GM21717 (cell line): ENCODE results near the gene COL27A1.

Experiments
- ATAC-seq: cut with Tn5 transposase; IDR thresholded peaks from one replicate; pipeline ENCODE4 v1.9.1; 2021; ENCODE audit warnings: mild to moderate bottlenecking, moderate library complexity; ENCODE audit not compliant: unreplicated experiment

The COL27A1 gene

DNA sequence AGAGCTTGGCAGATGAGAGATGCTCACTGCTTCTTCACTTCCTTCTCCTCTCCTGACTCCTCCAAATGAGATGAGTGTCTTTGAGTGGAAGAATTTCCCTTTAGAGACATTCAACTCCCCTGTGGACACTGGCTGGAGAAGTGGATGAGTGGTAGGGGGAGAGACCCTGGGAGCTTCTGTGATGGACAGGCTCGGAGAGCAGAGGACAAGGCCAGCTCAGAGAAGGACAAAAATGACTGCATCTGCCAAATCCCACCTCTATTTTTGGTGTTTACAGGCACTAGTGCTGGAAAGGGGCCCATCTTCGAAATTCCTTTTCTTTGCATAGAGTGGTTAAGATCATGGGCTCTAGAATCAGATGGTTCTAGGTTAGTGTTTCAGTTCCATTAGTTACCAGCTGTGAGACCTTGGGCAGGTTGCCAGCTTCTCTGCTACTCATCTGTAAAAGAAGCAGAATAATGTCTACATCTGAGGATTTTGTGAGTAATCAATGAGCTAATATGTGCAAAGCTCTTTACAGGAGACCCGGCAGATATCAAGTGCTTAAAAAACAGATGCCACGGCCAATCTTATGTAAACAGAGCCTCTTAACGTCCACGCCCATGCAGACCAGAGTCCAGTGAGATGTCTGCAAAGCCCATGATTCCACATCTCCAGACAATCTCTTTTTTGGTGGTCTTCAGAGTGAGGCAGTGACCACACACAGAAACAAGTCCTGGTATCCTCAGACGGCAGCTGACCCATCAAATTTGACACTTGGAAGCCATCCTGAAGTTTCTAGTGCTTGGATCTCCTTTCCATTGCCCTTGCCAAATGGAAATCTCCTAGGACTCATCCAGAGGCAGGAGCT is 13.6 kb upstream of the COL27A1 start:
- ATAC-seq, result no peak

DNA sequence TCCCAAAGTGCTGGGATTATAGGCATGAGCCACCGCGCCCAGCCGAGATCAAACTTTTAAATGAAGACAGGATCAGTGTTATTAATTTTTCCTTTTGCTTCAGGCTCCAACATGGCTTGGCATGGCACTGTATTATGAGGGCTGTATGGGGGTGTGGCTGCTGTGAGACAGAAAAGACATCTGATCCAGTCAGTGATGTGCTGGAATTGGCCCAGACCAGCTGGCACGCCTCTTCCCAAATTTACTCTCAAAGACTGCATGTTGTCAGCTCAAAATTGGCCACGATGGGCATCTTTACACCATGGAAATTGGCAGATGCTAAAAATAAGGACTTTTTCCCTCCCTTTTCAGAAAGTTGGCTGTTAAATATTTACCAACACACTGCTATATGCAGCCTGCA is 12.1 kb upstream of the COL27A1 start:
- no peak for ATAC-seq

DNA sequence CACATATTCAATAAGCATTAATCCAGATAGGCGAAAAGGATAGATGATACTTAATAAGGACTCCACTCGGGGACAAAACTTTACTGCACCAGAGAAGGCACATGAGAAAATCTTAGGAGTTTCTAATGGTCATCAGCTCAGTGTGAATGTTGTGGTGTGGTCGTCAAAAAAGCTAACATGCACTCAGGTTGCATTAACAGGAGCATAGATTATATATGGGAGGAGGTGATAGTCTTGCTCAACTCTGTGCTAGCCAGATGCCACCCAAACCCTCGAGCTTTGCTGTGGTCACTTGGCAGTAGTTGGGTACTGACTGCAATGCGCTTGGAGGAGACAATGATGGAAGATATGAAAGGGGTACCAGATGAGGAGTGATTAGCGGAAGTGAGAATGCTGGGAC is 8.6 kb upstream of the COL27A1 start:
- ATAC-seq, result no peak

DNA sequence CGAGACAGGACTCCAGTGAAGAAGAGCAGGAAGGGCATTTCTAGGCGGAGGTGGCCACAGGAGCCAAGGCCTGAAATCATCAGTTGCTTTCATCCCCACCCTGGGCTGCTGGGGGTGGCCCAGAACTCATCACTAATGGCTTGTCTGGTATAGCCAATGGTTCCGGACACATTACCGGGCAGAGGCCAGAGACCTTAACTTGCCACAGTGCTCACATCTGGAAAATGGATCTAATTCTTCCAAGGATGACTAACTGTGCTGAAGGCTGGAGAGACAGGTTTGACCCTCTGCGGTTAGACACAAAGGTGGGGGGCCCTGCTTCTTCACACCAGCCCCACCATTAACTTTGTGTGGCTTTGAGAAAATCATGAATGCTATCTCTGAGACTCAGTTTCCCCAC is 6.2 kb upstream of the COL27A1 start:
- ATAC-seq, result no peak

DNA sequence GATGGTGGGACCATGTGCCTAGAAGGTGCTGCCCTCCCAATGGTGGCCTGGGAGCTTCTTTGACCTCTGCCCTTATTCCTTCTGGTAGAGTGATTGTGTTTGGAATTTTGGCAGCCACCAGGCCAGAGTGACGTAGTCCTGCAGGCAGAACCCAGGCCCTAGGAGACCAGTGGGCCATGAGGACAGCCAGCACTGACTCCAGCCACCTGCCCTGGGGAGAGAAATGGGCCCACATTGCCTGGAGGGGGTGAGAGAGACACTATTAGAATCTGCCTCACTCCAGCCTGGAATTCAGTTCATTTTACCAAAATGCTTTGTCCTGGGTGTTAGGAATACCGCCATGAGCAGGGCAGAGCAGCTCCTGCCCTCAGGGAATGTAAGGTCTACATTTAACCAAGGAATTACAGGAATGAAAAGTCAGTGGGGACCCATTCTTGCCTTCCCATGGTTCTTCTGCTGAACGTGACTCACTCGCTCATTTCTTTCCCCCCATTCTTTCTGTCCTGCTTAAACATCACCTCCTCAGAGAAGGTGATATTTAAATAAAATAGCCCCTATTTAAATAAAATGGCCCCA is 5.5 kb upstream of the COL27A1 start:
- ATAC-seq, result no peak

DNA sequence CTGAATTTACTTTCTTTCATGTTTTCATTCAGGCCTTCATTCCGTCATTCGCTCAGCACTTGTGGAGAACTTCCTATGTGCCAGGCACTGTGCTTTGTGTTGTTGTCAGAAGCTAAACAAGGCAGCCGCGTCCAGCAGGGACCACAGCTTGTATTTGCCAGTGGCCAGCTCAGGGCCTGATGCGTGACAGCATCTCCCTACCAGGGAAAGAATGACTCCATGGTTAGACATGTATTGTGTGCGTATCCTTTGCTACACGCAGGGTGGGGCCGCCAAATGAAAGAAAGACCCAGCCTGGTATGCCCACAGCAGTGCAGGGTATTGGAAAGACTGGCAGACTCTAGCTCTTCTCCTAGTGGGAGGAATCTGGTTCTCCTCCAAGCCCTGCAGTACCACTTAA is 4.7 kb upstream of the COL27A1 start:
- ATAC-seq, result no peak

DNA sequence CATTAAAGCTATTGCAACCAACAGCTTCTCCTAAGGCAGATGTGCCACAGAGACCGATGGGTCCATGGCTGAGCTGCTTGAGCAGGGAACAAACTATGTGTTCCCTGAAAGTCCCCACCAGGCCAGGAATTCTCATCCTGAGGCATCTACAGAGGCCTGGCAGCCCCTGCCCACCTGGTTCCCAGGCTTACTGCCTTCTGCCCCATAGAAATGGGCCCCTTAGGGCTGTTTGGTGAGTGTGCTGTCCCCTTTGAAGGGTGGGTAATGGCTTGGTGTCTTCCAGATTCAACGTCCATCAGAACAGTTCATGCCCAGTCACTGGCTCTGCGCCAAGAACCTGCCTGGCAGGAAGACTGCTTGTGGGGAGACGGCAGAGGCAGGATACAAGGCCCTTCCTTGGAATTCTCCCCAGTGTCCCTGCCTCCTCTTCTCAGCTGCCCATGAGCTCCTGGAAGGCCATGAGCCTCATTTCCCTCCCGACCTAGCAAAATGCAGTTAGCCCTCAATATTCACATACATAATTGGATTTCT is 3.8 kb upstream of the COL27A1 start:
- ATAC-seq, result no peak

DNA sequence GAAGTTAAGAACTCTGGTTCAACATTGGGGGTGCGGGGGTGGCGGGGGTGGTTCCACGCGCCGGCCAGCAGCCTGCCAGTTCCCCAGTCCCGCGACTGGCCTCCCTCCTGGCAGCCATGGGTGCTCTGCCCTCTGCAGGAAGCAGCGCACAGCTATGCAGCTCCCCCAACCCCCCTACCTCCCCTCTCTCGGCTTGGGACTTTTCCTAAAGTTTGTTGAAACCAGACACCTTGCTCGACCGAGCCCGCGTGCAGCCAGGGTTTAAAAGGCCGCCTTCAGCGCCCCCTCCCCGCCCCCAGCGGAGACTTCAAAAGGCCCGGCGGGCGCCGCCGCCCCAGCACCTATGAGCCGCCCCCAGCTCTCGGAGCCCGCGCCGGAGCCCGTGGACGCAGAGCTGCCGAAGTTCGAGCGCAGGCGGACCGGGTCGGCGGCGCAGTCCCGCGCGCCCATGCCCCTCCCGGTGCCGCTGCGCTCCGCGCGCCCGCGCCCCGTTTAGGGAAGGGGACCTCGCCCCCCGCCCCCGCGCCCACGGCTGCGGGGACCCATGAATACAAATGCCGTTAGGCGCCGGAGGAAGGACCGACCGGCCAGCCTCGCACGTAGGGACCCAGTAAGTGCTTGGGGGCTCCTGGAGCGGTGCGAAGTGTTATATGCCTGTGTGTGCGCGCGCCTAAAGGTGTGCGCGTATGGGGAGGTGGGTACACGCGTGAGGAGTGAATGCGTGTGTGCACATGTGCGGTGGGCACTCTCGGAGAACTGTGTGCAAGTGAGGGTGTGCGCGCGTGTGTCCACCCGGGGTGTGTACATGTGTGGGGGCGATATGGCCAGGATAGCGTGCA is 1.4 kb upstream of the COL27A1 start:
- no peak for ATAC-seq

DNA sequence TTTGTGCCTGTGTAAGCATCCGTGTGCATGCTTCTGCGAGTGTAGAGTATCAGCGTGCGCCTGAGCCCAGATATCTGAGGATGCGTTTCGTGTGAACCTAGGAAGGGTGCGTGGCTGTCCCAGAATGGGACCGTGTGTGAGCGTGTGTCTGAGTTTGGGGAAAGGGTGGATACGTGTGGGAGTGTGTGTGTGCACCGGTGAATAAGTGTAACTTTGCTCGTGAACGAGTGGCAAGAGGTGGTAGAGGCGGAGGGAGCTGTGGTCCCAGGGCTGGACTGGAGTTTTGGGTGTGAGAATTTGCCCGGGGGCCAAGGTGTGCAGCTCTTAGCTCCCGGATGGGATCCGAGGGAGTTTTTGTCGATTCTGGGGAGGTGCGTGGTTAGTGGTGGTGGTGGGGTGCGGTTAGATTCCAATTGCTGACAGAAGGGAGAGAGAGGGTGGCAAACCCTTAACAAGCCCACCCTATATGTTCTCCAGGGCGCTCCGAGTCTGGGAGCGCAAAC is 686 bp upstream of the COL27A1 start:
- ATAC-seq, result no peak

DNA sequence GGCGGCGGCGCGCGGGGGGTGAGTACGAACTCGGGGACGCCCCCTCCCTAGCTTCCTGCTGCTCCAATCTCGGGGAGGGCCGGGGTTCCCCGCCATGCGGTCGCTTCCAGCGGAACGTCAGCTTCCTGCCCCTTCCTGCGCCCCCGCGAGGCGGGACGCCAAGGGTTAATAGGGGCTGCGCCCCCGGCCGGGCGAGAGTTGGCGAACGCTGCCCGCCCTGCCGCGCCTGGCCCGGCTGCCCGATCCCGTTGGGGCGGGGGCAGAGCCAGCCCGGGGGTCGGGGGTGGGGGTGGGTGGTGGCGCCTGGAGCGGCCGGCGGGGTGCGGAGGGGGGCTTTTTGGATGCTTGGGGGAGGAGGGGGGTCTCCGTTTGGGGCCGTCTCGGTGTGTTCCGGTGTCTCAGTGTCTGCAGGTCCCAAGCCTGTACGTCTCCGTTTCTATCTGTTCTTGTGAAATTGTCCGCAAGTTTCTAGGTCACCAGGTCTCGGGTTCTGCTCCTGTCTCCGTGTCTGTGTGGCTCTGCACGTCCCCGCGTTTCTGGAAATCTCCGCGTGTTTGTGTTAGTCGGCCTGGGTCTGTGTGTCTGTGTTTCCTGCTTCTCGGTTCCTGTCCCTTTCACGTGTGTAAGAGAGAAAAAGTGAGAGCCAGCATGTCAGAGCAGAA is 789 bp downstream of the COL27A1 start:
- ATAC-seq, result no peak

DNA sequence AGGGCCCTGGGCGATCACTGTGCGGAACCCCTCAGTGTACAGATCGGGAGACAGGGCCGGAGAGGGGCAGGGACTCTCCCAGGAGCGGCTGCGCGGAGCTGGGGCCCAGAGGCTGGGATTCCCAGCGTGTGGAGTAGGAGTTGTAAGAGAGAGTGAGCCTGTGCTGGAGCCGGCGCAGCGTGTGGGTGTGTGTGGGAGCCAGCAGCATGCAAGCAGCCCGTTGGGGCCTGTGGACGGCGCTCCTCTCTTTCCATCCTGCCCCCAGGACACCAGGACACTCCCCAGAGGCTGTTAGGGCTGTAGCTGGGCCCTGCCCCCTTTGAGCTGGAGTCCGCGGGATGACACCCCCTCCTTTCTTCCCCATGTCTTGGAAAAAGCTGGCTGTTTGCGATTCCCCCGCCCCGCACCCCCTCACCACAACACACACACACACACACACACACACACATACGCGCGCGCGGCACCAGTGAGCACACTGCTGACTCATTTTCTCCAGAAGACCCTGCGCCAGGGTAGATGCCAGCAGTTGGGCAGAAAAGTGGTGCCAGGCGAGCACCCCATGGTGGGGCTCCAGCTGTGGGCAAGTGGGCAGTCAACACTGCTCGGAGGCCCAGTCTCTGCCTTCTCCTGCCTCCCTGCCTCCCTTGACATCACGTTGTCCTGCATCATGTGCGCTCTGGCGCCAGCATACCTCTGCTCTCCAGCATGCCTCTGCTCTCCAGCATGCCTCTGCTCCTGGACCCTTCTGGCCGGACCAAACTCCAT is 1.5 kb downstream of the COL27A1 start:
- ATAC-seq, result no peak

DNA sequence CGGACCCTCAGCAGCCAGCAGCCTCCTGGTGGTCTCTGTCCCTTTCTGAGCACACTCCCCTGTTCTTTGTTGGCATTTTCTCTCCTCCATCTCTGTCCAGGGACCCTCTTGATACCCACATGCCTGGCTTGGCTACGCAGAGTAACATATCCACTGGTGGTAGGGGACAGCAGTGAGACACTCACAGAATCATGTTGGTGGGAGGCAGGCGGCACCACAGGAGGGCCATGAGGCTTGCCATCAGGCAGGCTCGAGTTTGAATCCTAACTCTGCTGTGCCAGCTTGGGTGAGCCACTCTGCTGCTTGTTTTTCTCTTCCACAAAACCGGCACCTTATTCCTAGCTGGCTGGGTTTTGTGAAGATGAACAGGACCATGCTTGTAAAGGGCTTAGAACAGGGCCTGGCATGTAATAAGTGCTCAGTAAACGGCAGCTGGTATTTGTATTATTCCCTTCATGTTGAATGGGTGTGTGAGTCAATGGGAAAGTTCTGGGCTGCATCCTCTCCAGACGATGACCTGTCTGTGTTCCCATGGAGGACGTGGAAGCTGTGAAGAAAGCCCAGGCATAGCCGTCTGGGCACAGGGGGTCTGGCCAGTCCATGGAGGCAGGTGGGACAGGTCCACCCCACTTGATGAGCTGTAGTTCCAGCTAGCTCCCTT is 2.3 kb downstream of the COL27A1 start:
- no peak for ATAC-seq

DNA sequence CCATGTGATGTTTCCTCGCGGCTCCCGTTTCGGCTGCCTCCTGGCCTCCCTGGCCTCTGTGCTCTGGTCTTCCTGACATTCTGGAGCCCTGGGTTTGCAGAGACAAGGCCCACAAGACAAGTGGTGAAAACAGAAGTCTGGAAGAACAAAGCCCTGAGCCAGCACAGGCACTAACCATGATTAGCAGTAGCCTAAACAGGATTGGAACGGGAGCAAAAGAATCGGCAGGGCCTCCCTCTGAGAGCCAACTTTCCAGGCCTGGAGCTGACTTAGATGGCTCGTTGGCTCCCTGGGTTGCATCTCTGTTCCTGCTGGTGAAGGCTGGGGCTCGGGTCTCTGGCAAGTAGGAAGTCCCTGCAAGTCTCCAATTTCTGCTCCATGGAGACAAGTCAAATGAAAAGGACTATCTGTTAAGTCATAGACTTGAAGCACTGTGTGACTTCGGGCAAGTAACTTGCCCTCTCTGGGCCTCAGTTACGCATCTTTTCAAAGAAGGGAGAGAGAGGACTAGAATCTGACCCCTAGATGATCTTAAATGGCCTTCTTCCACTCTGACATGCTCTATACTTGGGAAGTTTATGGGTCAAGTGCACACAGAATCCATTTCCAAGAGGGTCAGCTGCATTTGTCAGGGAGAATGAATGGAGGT is 3.3 kb downstream of the COL27A1 start:
- ATAC-seq, result no peak

DNA sequence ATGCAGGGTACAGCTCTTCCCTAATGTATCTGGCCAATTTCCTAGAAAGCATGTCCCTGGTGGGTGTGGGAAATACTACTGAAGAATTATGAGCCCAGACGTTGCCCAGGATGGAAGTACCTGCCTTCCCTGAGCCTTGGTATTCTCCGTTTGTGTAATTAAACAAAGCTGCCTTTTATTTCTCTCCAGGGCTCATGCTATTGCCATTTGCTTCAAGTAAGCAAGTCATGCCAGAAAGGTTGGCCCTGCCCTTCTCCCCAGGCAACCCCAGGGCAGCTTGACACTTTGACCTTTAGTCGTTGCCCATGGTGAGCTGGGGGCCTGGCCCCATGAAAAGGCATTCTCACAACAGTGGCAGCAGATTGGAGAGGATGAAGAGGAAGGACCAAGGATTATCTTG is 4.4 kb downstream of the COL27A1 start:
- ATAC-seq, result no peak

DNA sequence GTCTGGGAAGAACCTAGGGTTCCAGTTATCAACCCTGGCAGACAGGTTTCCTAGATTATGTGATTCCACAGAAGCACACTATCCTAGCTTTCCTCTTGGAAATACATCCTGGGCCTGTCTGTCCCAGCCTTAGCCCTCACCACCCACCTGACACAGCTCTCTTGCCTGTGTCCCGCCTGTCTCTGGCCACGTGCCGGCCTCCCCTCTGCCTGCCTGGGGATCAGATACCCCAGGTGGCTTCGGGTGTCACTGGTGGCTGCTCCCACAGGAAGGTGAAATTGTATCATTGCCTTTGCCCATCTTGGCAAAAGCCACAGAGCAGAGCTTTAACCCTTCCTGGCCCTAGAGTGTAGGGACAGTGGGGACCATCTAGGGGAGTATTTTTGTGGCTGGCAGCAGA is 6.2 kb downstream of the COL27A1 start:
- ATAC-seq, result no peak

DNA sequence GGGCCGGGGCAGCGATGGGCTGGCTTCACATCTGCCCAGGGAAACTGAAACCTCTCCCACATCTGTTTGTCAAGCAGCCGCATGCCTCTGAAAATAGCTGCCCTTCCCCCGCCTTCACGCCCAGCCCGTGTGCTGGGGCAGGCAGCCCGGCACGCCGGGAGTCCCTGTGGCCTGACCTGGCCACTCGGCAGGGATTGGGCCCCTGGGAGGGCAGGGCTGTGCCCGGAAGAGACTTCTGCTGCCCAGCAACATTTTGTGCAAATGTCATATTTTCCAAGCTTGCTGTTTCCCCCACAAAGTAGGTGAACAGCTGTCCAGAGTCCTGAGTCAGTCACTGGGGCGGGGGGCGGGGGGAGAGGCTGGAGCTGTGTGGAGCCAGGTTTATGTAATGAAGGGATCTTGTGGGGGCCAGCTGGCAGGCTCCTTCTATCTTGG is 8.2 kb downstream of the COL27A1 start:
- ATAC-seq, result no peak

DNA sequence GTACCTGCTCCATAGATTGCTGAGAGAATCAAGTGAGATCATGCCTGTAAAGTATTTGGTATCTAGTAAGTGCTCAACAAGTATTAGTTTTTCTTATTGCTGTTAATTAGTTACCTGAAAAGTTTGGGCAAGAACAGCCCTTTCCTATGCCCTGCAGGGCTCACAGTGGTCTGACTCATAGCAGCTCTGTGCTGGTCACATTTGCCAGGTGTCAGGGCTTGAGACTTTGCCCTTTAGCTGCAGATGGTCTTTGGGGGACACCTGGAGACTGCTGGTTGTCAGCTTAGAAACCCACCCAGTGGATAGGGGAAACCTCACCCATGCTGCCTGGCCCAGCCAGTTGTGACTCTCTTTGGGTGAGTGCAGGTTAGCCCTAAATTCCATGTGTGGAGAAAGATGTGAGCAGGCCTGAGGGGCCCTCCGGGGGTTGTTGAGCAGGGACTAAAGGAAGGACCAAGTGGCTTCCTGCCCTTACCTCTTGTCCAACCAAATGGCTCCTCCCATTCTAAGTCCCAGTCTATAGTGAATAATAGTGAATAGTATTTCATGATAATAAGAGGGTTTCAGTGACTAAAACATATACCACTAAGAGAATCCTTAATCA is 9.0 kb downstream of the COL27A1 start:
- ATAC-seq, result no peak

DNA sequence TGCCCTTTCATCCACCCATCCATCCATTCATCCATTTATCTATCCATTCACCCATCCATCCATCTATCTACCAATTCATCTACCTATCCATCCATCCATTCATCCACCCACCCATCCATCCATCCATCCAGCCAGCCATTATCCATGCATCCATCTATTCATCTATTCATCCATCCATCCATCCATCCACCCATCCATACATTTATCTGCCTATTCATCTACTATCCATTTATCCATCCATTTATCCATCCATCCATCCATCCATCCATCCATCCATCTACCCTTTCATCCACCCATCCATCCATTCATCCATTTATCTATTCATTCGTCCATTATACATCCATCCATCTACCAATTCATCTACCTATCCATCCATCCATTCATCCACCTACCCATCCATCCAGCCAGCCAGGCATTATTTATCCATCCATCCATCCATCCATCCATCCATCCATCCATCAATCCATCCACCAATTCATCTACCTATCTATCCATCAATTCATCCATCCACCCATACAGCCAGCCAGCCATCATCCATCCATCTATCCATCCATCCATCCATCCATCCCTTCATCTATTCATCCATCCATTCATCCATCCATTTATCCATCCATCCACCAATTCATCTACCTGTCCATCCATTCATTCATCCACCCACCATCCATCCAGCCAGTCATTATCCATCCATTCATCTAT is 10.2 kb downstream of the COL27A1 start:
- no peak for ATAC-seq
